Activated CD8-positive, alpha-beta memory T cell treated with anti-CD3 and anti-CD28 coated beads for 24 hours (primary cell): ENCODE measurements around the gene FOXN1.
"Not testable (repeated sequence)": the region's sequence is repeated elsewhere in the genome, so short reads cannot be mapped to it uniquely, and the experiment has no call there.

Source experiments
- DNase-seq: peaks from one replicate; pipeline ENCODE4 v3.0.0-alpha.2; 2020

The FOXN1 gene, protein sequence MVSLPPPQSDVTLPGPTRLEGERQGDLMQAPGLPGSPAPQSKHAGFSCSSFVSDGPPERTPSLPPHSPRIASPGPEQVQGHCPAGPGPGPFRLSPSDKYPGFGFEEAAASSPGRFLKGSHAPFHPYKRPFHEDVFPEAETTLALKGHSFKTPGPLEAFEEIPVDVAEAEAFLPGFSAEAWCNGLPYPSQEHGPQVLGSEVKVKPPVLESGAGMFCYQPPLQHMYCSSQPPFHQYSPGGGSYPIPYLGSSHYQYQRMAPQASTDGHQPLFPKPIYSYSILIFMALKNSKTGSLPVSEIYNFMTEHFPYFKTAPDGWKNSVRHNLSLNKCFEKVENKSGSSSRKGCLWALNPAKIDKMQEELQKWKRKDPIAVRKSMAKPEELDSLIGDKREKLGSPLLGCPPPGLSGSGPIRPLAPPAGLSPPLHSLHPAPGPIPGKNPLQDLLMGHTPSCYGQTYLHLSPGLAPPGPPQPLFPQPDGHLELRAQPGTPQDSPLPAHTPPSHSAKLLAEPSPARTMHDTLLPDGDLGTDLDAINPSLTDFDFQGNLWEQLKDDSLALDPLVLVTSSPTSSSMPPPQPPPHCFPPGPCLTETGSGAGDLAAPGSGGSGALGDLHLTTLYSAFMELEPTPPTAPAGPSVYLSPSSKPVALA

DNA sequence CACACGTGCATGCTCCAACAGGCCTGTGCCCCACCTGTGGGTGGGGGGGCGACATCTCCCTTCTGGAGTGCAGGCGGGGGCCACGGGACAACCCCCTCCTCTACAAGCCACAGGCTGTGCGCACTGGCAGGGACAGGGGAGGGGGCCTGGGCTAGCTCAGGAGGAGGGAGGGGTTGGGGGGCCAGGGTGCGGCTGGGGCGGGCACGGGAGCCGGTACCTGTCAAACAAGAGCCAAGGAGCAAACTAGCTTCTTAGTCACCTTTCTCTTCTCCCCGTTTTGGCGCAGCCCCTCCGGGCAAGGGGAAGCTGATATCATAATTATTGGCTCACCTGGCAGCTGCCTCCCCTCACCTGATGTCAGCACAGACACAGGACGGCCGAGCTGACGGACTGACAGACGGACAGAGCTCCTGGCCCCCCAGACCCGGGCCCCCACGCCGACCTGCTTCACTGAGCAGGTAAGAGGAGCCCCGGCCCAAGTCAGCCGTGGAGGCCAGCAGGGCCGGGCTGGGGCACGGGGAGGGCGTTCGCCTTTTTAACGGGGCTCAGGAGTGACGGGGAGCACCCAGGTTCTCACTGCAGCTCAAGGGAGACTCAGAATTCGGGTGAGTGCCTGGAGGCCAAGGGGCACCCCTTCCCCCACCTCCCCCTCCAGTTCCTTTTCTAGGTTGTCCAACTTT, at the start of gene FOXN1:
TSS of gene FOXN1 (plus strand) at position 363 of the 680 bp plus-strand sequence. CDS start 17,622 bp downstream, outside the sequence.
- no peak for DNase-seq

DNA sequence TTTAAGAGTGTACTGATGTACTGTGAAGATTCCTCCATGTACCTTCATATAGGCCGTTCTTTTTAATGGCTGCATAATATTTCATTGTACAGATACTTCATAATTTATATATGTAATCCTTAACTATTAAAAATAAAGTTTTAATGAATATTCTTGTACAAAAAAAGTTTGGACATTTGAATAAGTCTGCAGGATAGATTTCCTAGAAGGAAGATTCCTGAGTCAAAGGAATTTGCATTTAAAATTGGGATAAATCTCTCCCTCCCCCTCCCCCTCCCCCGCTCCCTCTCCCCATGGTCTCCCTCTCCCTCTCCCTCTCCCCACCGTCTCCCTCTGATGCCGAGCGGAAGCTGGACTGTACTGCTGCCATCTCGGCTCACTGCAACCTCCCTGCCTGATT, 48.3 kb upstream of the FOXN1 start:
- peak; percentile 11 for DNase-seq

DNA sequence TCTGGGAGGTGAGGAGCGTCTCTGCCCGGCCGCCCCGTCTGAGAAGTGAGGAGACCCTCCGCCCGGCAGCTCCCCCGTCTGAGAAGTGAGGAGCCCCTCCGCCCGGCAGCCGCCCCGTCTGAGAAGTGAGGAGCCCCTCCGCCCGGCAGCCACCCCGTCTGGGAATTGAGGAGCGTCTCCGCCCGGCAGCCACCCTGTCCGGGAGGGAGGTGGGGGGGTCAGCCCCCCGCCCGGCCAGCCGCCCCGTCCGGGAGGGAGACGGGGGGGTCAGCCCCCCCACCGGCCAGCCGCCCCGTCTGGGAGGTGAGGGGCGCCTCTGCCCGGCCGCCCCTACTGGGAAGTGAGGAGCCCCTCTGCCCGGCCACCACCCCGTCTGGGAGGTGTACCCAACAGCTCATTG, 47.3 kb upstream of the FOXN1 start:
- peak; percentile 3 for DNase-seq

DNA sequence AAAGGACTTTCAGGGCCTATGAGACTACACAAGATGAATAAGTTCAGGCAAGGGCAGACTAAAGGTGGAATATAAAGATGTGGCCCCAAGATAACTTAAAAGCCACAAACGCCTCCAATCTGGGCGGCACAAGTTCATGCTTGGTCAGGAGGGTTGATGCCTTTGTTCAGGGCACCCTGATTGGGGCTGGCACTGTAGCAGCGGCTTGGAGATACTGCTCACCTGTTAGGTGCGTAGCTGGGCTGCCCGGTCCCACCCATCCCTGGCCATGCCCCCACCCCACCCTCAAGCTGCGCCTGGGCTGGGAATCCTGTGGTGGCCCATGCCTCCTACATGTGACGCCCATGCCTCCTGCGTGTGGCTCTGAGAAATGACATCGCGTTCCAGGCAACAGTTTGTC, 45.2 kb upstream of the FOXN1 start:
- DNase-seq, result peak; percentile 30

DNA sequence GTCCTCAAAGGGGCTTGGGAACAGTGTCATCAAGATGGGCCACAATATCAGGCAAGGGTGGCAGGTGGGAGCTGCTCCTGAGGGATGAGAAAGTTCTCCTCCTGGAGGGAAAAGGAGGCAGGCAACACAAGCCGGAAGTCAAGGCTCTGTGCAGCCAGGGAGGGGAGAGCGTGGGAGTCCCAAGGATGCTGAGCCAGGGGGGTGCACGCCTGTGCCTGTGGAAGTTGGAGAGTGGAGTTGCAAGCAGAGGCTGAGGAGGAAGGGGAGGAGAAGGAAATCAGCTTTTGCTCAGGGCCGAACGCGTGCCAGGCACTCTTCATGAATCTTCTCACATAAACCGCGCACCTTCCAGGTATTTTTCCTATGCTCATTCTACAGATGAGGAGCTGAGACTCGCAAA, 40.1 kb upstream of the FOXN1 start:
- DNase-seq, result peak; percentile 42

DNA sequence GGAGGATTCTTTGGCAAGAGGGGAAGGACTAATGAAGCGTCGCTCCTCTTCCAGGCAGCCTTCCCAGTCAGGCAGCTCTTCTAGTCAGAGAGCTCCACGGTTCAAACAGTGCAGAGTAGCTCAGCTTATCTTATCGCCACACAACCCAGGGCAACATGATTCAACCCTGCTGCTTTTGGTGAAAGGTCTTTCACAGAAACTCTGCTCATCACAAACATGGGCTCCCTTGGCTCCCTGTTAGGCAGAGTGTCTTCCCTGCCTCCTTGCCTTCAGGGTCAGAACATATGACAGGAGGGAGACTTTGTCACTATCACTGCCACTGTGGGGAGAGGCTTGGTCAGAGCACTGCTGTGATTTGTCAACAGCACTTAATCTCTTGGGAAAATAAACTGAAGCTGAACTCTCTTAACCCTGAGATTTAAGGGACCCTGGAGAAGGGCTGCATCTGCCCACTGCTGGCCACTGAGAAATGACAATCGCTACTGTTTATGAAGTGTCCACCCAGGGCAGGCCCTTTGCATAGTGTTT, 39.6 kb upstream of the FOXN1 start:
- DNase-seq, result peak; percentile 35

DNA sequence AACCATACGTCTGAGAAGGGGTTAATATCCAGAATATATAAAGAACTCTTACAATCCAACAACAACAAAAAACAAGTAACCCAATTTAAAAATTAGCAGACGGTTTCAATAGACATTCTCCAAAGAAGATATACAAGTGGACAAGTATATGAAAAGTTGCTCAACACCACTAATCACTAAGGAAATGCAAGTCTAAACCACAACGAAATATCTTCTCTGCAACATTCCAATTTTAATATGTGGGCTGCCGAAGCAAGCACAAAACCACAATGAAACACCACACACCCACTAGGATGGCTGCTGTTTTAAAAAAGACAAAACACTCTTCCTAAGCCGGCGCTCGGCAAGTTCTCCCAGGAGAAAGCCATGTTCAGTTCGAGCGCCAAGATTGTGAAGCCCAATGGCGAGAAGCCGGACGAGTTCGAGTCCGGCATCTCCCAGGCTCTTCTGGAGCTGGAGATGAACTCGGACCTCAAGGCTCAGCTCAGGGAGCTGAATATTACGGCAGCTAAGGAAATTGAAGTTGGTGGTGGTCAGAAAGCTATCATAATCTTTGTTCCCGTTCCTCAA, 38.6 kb upstream of the FOXN1 start:
- DNase-seq, result no peak

DNA sequence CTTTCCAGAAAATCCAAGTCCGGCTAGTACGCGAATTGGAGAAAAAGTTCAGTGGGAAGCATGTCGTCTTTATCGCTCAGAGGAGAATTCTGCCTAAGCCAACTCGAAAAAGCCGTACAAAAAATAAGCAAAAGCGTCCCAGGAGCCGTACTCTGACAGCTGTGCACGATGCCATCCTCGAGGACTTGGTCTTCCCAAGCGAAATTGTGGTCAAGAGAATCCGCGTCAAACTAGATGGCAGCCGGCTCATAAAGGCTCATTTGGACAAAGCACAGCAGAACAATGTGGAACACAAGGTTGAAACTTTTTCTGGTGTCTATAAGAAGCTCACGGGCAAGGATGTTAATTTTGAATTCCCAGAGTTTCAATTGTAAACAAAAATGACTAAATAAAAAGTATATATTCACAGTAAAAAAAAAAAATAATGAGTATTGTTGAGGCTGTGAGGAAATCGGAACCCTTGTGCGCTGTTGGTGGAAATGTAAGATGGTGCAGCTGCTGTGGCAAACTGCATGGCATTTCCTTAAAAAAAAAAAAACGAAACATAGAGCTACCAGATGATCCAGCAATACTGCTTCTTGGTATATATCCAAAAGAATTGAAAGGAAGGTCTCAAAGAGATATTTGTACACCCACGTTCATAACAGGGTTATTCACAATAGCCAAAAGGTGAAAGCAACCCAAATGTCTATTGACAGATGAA, 38.0 kb upstream of the FOXN1 start:
- DNase-seq, result not testable (repeated sequence)

DNA sequence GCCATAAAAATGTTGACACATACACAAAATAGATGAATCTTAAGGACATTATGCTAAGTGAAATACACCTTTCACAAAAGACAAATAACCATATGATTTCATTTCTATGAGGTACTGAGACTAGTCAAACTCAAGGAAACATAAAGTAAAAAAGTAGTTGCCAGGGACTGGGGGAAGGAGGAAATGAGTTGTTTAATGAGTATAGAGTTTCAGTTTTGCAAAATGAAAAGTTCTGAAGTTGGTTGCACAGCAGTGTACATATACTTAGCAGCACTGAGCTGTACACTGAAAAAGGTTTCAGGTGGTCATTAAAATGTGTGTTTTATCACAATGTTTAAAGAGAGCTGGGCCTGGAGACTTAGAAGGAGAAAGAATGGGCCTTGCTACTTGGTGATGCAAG, 37.4 kb upstream of the FOXN1 start:
- DNase-seq, result no peak

DNA sequence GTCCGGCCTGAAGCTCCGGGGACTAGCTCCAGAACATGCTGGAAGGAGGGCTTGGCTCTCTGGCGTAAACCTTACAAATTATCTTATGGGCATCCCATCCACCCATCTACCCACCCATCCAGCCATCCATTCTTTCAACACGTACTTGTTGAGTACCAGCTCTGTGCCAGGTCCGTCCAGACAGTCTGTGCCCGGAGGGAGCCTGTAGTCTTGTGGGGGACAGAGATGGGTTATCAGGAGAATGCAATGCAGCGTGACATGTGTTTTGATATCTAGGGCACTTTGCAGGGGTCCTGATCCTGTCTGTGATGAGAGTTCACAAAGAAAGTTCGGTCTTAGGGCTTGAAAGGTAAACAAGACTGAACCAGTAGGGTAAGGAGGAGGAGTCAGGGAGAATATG, 36.8 kb upstream of the FOXN1 start:
- no peak for DNase-seq

DNA sequence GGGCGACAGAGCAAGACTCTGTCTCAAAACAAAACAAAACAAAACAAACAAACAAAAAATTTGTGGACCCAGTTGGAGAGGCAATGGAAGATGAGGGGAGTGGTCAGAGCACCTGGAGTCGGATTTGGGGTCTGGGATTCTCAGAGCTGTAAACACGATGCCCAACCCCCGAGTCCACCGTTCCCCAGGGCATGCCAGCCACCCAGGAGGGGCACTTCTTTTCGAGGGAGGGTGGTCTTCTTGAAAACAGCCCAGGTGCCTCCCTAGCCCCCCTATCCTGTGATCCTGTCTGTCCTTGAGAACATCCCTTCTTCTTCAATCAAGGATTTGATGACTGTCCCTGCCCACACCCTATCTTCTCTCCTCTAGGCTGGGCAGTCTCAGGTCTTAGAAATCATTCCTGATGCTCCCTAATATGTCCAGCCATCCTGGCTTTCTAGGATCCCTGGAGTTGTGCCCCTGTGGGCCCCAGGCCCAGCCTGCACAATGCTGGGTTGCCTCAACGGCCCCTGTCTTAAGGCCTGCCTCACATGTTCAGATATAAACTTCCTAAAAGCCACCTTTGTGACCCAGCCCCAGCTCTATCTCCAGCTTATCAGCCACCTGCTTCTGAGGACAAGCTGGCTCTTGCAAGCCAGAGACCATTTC, 35.8 kb upstream of the FOXN1 start:
- DNase-seq, result no peak

DNA sequence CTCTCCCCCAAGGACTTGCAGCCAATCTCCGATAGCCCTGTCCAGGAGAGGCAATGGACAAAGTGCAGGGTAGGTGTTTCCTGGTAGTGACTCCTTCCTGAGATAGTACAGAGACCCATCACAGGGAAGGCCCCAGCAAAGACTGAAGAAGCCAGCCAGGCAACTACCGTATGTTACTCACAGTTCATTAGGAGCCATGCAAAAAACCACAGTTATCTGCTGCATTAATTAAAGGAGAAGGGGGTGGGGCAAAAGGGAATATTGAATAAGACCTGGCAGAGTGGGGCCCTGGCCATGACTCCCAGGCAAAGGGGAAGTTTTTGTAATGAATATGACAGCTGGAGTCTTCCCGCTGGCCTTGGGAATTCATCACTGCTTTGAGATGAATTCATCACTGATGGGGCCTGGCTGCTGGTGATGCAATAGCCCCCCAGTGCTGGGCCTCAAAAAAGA, 35.2 kb upstream of the FOXN1 start:
- no peak for DNase-seq

DNA sequence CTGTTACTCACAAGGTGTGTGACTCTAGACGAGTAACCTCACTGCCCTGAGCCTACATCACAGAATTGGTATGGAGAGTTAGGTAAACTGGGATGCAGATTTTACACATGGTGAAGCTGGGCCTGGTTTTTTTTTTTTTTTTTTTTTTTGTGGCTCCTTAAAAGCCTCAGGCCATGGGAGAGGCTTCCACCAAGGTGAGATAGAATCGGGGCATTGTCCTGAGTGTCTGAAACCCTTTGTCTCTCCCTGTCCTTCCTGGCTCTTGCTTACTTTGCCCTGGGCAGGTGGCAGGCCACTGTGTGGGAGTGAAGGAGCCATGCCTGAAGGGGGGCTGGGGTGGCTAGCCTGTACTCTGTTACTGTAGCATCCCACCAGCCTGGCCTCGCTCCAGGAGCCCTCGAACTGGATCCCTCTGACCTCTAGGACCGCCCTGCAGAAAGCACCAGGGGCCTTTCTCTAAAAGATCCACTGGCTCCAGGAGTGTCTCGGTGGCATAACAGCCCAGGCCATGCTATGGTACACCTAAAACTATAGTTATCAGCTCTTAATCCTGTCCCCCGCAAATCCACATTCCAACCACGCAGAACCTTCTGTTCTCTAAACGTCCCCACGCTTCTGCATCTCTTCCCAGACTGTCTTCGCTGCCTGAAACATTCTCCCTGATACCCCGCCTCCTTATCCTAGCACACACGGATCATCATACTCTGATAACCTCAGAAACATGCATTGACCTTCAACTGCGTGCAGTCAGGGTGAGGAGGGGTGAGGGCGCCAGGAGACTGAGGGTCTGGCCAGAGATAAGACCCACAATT, 34.4 kb upstream of the FOXN1 start:
- DNase-seq, result no peak

DNA sequence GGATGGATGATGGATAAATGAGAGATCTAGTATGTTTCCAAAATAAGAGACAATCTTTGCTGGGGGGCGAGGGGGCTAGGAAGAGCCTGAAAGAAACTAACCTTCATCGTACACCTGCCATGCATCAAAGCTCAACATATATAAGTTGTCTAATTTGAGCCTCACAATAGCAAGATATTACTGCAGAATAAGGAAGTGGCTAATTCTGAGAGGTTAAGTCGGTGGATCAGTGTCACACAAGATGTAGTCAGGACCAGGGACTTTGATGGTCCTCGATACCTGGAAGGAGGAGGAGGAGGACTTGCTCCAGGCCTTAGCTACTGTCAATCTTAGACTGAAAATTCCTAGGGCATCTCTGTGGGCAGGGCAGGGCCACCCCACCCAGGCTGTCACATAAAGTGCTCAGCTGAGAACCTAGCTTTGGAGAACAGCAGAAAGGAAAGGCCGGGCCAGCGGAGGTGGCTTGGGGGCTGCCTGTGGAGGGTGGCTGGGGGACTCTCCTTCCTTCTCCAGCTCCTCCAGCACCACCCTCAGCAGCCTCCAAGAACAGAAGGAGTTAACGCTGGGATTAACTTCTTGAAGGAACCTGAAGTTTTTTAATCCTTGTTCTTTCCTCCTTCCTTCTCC, 33.2 kb upstream of the FOXN1 start:
- DNase-seq, result no peak

DNA sequence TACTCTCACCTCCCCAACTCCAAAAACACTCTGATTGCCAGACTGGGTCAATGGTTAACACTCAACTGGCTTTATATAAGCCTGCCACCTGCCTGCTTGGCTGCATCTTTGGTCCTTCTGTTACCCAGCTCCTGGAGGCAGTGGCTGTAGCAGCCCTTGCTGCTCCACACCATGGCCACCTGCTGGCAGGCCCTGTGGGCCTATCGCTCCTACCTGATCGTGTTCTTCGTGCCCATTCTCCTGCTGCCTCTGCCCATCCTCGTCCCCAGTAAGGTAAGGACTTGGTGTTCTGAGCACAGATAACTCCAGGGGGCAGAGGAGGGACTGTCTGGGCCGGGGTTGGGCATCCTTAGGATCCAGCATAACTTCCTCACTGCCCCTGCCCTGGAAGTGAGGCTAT, 32.6 kb upstream of the FOXN1 start, which contains the start of gene SLC13A2:
TSS of gene SLC13A2 (plus strand) at position 103 of the 400 bp plus-strand sequence. CDS start at position 172, 69 bp downstream.
- DNase-seq, result no peak

DNA sequence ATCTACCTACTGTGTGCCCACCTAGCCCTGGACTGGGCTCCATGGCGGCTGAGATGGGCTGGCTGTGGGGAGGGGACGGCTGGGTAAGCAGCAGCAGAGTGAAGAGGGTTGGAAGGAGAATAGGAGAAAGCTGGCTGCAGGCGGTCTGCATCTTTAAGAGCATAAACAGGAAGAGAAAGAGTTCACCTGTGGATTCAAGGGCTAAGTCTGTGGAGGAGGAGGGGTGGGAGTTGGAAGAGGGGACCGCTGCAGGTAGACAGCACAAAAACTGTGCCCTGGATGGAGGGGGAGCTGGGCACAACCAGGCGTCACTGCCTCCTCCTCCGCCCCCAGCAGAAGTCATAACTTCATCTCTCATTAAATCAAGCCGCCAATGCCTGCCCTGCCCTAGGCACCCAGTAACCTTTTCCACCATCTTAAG, 32.0 kb upstream of the FOXN1 start:
- DNase-seq, result no peak

DNA sequence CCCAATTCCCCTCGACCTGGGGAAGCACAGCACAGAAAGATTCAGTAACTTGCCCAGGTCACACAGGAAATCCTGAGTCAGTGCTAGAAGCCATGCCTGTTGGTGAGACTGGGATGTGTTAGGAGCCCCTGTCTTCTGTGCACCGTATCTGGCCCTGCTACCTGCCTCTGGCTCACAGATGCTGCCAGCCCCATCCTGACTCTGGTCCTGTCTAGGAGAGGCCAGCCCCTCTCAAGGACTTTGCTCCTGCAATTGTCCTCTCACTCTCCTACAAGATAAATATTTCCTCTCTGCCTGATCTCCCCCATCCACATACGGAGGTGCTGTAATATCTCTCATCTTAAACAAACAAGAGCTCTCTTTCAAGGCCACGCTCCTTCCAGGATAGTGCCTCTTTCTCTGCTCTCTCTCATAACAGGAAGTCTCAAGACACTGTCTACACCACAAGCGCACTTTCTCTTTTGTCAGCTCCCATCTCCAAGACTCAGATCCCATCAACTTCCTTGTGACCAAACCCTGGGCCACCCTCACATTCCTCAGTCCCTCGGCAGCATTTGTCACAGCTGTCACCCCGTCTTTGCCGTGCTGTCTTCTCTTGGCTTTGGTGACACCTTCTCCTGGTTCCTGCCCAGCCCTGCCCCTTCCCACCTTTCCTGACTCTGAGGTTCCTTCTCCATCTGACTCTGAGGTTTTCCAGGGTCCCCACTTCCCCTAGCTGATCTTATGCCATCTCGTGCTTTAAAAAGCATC, 30.8 kb upstream of the FOXN1 start:
- DNase-seq, result no peak

DNA sequence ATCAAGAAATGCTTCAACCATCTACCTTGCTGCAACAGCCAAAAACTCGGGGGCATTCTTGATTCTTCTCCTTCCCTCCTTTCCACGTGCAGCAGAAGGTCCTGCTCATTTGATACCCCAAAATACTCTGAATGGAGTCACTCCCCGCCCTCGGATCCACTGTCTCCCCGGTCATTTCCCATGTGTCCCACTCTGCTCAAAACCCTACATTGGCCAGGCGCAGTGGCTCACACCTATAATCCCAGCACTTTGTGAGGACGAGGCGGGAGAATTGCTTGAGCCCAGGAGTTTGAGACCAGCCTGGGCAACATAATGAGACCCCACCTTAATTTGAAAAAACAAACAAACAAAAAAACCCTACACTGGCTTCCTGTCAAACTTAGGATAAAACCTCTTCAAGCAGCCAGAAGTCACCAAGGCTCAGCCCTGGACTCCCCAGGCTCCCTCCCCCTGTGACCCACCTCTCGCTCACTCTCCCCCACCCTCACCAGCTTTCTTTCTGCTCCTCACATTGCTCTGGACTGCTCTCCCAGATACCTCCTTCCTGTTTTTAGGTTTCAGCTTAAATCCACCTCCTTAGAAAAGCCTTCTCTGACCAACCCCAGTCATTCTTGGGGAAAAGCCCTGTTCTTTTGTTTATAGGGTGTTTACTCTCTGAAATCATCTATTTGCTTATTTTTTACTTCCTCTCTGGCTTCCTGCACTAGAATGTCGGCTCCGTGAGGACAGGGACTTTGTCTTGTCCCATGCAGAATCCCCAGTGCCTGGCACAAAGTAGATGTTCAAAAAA, 29.9 kb upstream of the FOXN1 start:
- DNase-seq, result no peak

DNA sequence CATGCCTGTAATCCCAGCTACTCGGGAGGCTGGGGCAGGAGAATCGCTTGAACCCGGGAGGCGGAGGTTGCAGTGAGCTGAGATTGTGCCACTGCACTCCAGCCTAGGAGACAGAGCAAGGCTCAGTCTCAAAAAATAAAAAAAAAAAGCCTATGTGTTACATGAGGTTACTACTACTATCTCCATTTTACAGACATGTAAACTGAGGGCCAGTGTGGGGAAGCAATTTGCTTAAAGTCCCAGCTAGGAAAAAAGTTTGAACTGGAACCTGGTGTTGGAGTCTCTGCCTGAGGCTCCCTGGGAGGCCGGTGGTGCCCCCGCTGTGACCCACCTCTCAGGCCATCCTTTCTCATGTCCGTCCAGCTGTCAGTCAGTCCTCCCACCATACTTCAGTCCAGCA, 28.2 kb upstream of the FOXN1 start:
- DNase-seq, result no peak
